ENCODE measurements around the gene GRN.

Gene GRN

DNA sequence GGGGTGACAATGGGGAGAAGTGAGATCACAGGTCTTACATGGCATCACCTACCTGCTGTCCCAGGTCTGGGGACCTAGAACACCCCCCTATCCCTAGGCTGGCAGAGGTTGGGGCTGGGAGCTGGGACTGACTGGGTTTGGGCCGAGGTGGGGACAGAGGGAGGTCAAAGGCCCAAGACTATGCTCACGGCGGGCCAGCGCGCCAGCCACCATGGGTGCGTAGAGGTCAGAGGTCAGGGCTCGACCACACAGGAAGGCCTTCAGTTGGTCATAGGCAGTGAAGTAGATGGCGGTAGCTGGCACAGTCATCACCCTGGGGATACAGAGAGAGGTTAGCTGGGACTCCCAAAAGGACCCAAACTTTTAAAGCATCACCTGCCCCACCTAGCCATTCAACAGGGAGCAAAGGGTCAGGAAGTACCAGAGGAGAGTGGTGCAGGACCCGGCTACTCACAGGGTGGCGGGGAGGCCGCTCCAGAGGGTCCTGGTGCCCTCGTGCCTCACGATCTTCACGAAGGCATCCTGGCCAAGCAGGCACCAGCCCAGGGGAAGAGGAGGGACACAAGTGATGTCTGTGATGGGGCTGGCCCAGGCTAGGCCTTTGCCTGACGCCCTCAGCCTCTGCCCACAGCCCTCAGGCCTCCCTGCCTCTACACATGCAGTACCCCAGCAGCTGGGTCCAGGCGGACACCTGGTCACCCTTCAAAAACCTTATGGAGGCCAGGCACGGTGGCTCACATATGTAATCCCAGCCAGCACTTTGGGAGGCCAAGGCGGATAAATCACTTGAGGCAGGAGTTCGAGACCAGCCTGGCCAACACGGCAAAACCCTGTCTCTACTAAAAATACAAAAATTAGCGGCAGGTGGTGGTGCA lies 23.6 kb upstream of the GRN start:
- TF ChIP-seq, protein P1, sequence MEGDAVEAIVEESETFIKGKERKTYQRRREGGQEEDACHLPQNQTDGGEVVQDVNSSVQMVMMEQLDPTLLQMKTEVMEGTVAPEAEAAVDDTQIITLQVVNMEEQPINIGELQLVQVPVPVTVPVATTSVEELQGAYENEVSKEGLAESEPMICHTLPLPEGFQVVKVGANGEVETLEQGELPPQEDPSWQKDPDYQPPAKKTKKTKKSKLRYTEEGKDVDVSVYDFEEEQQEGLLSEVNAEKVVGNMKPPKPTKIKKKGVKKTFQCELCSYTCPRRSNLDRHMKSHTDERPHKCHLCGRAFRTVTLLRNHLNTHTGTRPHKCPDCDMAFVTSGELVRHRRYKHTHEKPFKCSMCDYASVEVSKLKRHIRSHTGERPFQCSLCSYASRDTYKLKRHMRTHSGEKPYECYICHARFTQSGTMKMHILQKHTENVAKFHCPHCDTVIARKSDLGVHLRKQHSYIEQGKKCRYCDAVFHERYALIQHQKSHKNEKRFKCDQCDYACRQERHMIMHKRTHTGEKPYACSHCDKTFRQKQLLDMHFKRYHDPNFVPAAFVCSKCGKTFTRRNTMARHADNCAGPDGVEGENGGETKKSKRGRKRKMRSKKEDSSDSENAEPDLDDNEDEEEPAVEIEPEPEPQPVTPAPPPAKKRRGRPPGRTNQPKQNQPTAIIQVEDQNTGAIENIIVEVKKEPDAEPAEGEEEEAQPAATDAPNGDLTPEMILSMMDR (conservative IDR thresholded peaks at IDR 0.05; ENCODE audit: control insufficient read depth, insufficient read depth, low read depth, low read length): no peak
- H3K4me3 ChIP-seq (ENCODE audit: control insufficient read depth, low read depth, low read length): no peak overlapping the region
- no peak for DNase-seq (ENCODE audit: low read depth)

DNA sequence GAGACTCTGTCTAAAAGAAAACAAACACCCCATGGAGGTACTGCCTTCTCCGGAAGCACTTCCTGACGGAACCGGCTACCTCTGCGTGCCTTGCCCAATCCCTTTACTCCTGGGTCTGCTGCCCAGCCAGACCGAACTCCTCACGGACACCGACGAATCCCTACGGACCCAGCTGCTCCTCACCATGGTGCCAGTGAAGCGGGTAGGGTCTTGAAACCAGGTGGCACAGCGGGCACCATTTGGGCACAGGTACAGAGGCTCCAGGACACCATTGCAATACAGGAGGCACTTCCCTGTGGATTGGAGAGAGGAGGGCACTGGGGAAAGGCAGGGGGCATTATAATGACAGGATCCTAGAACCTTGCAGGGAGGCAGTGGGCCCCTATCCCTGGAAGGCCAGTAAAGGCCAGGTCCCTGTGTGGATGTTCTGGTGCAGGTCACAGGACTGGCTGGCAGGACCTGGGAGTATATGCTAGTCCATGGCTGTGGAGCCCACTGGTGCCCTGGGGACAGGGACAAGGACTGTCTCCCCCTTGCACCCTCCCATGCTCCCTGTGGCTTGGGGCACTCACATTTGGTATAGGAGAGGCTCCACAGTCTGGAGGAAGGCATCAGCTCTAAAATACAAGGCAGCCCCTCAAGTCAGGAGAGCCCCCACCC lies 22.7 kb upstream of the GRN start:
- DNase-seq (ENCODE audit: low read depth): no peak
- TF ChIP-seq, protein P1 (conservative IDR thresholded peaks at IDR 0.05; ENCODE audit: control insufficient read depth, insufficient read depth, low read depth, low read length): no peak
- H3K4me3 ChIP-seq (ENCODE audit: control insufficient read depth, low read depth, low read length): no peak overlapping the region

DNA sequence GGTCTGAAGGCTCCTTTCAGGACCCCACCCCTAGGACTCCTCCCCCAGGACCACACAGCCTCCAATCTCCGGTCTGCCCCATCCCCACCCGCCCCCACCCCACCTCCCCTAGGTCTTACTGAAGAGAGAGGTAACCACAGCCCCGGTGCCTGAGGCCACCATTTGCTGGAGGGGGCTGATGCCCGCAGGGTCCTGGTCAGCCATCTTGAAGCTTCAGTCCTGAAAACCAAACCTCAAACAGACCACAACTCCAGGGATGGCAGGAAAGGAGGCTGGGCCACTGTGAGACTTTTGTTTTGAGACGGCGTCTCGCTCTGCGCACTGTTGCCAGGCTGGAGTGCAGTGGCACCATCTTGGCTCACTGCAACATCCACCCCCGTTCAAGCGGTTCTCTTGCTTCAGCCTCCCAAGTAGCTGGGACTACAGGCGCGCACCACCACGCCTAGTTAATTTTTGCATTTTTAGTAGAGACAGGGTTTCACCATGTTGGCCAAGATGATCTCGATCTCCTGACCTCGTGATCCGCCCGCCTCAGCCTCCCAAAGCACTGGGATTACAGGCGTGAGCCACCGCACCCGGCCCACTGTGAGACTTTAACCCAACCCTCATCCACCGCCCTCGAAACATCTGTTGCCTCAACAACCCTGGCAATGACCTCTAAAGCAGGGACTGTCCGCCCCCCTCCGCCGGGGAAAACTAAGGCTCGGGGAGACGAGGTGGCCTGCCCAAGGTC lies 21.6 kb upstream of the GRN start:
- no peak for DNase-seq (ENCODE audit: low read depth)
- TF ChIP-seq, protein P1 (conservative IDR thresholded peaks at IDR 0.05; ENCODE audit: control insufficient read depth, insufficient read depth, low read depth, low read length): no peak
- peak overlapping the region; percentile 68 for H3K4me3 ChIP-seq (ENCODE audit: control insufficient read depth, low read depth, low read length)

DNA sequence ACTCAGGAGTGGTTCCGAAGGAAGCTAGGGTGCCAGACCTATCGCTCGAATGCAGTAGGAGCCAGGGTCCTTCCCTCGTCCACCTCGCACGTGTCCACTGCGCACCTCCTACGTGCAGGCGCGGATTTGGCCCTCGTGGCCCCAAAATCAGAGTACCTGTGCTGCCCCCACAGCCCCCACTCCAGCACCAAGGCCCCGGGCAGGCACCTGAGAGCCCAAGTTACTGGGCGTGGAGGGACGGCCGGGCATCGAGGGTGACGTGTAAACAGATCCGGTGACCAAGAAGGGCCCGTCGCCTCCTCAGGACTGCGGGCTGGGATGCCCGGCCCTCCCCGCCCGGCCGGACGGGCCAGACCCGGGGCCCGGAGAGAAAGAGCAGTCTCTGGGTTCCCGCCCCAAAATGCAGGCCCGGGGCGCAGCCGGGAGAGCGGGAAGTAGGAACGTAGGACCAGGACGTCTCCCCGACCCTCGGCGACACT lies 21.0 kb upstream of the GRN start:
- TF ChIP-seq, protein P1 (conservative IDR thresholded peaks at IDR 0.05; ENCODE audit: control insufficient read depth, insufficient read depth, low read depth, low read length): no peak
- peak overlapping the region; percentile 68 for H3K4me3 ChIP-seq (ENCODE audit: control insufficient read depth, low read depth, low read length)
- DNase-seq (ENCODE audit: low read depth): no peak

DNA sequence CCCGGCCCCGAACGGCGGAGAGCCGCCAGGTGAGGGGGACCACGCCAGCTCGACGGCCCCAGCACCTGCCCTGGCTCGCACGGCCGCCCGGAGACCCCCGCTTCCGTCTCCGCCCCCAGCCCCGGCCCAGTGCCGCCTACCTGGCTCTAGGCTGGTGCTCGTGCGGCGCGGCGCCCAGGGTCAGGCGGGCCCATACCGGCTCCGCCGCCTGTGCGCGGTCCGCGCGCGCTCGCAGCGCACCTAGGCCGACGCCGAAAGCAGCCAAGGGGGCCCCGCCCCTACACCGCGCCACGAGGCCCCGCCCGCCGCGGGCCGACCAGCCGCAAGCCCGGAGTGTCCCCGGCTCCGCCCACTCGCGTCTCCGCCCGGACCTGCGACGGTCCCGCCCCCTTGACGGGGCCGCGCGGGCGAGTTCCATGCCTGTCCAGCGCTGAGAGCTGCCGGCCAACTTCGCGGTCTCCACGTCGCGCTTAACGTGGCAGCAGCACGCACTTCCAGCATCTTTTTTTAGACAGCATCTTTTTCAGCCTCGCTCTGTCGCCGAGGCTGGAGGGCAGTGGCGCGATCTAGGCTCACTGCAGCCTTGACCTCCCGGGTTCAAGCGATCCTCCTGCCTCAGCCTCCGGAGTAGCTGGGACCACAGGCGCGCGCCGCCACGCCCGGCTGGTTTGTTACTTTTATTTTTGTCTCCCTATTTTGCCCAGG lies 20.4 kb upstream of the GRN start, which contains the start of gene SLC25A39:
Gene SLC25A39 (minus strand): TSS at position 253 of the 705 bp plus-strand sequence. CDS start 1,261 bp downstream, outside the sequence.
- TF ChIP-seq, protein P1 (conservative IDR thresholded peaks at IDR 0.05; ENCODE audit: control insufficient read depth, insufficient read depth, low read depth, low read length): no peak

More for the DNA sequence above, 20.4 kb upstream of the GRN start, which contains the start of gene SLC25A39:
- peak within 1 kb of the TSS; percentile 68 for H3K4me3 ChIP-seq (ENCODE audit: control insufficient read depth, low read depth, low read length)
- peak; percentile 90 for DNase-seq (ENCODE audit: low read depth)
